Epidermal melanocyte (primary cell): ENCODE data around the gene CYP24A1.

ENCODE experiments used
- DNase-seq: peaks from one replicate; pipeline ENCODE4 v3.0.0; 2011; ENCODE audit warnings: low spot score; ENCODE audit not compliant: insufficient read length

Gene CYP24A1

GRCh38 chr20:54156981-54157835, 16.6 kb downstream of the CYP24A1 start:
- DNase-seq = no peak

- no peak for DNase-seq
These were observed 17.3 kb downstream of the CYP24A1 start for GRCh38 chr20:54156522-54156921.

- no peak for DNase-seq
These were observed 18.0 kb downstream of the CYP24A1 start for GRCh38 chr20:54155736-54156317.

- DNase-seq = no peak
These were observed 19.3 kb downstream of the CYP24A1 start for GRCh38 chr20:54154439-54154838.

- no peak for DNase-seq
These were observed 19.9 kb downstream of the CYP24A1 start for GRCh38 chr20:54153847-54154246.

- no peak for DNase-seq
These were observed 20.8 kb downstream of the CYP24A1 start for GRCh38 chr20:54153041-54153327.

- no peak for DNase-seq
These were observed 21.4 kb downstream of the CYP24A1 start for GRCh38 chr20:54152227-54153040.

GRCh38 chr20:54151511-54152226, 22.1 kb downstream of the CYP24A1 start:
- DNase-seq = no peak

GRCh38 chr20:54151075-54151439, 22.7 kb downstream of the CYP24A1 start:
- DNase-seq = no peak

GRCh38 chr20:54149765-54150264, 24.0 kb downstream of the CYP24A1 start:
- no peak for DNase-seq

GRCh38 chr20:54148947-54149764, 24.6 kb downstream of the CYP24A1 start:
- no peak for DNase-seq

- DNase-seq = no peak
These were observed 27.1 kb downstream of the CYP24A1 start for GRCh38 chr20:54146672-54147071.

- no peak for DNase-seq
These were observed 28.9 kb downstream of the CYP24A1 start for GRCh38 chr20:54144847-54145414.

- DNase-seq = no peak
These were observed 32.7 kb downstream of the CYP24A1 start for GRCh38 chr20:54140927-54141566.

- no peak for DNase-seq
These were observed 33.3 kb downstream of the CYP24A1 start for GRCh38 chr20:54140486-54140885.

- no peak for DNase-seq
These were observed 33.7 kb downstream of the CYP24A1 start for GRCh38 chr20:54140067-54140466.

- no peak for DNase-seq
These were observed 34.6 kb downstream of the CYP24A1 start for GRCh38 chr20:54139188-54139587.

GRCh38 chr20:54138427-54138826, 35.4 kb downstream of the CYP24A1 start:
- DNase-seq = no peak

GRCh38 chr20:54137115-54137514, 36.7 kb downstream of the CYP24A1 start:
- no peak for DNase-seq
